Ovary (tissue), 9 donors: ENCODE results near the gene C9orf78. TPM values are rescaled to one million over a fixed set of nuclear protein-coding genes. Genes with fewer than 3 reads are reported as not detected.

ENCODE experiments used
- DNase-seq, 5 donors: peaks; one replicate each; pipeline ENCODE4 v3.0.0-alpha.2; 2019 to 2020
- H3K27ac ChIP-seq, 2 donors: fragments of 200-600 bp; one replicate each; pipeline versions ENCODE4 v1.5.1 to v1.8.0; 2019 to 2022
- H3K27me3 ChIP-seq: fragments of 200-600 bp; one replicate; pipeline ENCODE4 v1.8.0; 2022
- H3K36me3 ChIP-seq: fragments of 200-600 bp; sonication (generic); one replicate; pipeline ENCODE4 v1.5.1; 2019
- H3K4me1 ChIP-seq: one replicate; pipeline ENCODE4 v1.8.1; 2013; ENCODE audit warnings: mild to moderate bottlenecking, moderate library complexity; ENCODE audit not compliant: insufficient read depth
- H3K4me3 ChIP-seq: fragments of 200-600 bp; sonication (generic); one replicate; pipeline ENCODE4 v1.5.1; 2017
- H3K9me3 ChIP-seq, 2 donors: fragments of 200-600 bp in 1 of 2; sonication (generic) in 1 of 2; one replicate each; pipeline versions ENCODE4 v1.5.1 to v1.8.1; 2013 to 2019; ENCODE audit warnings: mild to moderate bottlenecking in 1 of 2, moderate library complexity in 1 of 2
- EP300 ChIP-seq: sonication (generic); formaldehyde crosslinking; IDR thresholded peaks from one replicate; pipeline ENCODE4 v1.6.1; 2017; ENCODE audit warnings: antibody characterized with exemption
- POLR2A ChIP-seq: fragments of 450-650 bp; IDR thresholded peaks from one replicate; pipeline ENCODE4 v1.6.1; 2017; ENCODE audit warnings: antibody characterized with exemption, mild to moderate bottlenecking, moderate library complexity
- WGBS, 3 donors: extraction: QIAGEN DNeasy Blood & Tissue Kit in 1 of 3; methylation state at CpG; one replicate each; pipeline versions ENCODE4 v1.1.5 to v1.1.7; 2013 to 2017; 5-methylcytosine and 5-hydroxymethylcytosine counted together
- intact Hi-C, 4 donors: fragments of 100-400 bp; cut with DNase I; formaldehyde crosslinking; loops; one replicate each; pipeline versions ENCODE4 v1.11.0 to v1.15.1; 2022 to 2023
- polyA plus RNA-seq, 2 donors: library from polyadenylated mRNA; stranded (reverse); fragments of 200-250 nt in 1 of 2; fragments of 350-450 nt in 1 of 2; fragmentation: Illumina TruSeq in 1 of 2; extraction: RNeasy Lipid Tissue Mini Kit (QIAGEN cat#74804) in 1 of 2; gene quantifications; one replicate each; pipeline ENCODE4 v1.2.3, GENCODE V29; 2013 to 2014
- total RNA-seq, 7 donors: library from RNA; depleted of rRNA in 2 of 7; stranded (reverse); fragments of >200 nt in 2 of 7; fragmentation: NEBNext Ultra II Directional in 3 of 7; extraction: Animal tissue kit (Norgen Biotek cat#: 25700) in 3 of 7; gene quantifications; one replicate each; pipeline versions ENCODE4 v1.1.0 to v1.2.4, GENCODE V29; 2016 to 2023
- TF ChIP-seq, protein P1 (sequence below), 3 donors: fragments of 450-650 bp in 2 of 3; fragments of 200-600 bp in 1 of 3; IDR thresholded peaks; one replicate each; pipeline versions ENCODE4 v1.5.1 to v1.8.0; 2016 to 2022; ENCODE audit warnings: antibody characterized with exemption in 3 of 3, mild to moderate bottlenecking in 1 of 3
- donor health status: DM: no; HTN: no; CAD: no; lungs with moderate emphysema.
- donor health status: DM: no; HTN: no; CAD: no.
- donor health status: Bipolar disorder and iron deficiency.
- donor health status: DM: yes; HTN: yes; CAD: no.
- donor health status: DM: no; HTN: no; CAD: no.
- donor health status: DM: yes; HTN: yes; CAD: no.

C9orf78 gene
- total and polyA plus RNA-seq, 9 donors: 34.1 to 130 (median 38.3) TPM

DNA sequence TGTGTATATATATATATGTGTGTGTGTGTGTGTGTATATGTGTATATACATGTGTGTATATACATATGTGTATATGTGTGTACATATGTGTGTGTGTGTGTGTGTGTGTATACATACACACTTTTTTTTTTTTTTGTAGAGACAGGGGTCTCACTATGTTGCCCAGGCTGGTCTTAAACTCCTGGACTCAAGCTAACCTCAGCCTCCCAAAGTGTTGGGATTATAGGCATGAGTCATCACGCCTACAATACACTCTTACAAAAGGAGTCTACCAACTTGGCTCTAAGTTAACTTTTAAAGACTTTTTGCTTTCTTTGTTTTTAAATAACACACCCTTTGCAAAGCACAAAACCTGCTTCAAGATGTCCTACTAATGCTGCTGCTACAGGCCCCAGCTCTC lies 2.1 kb downstream of the C9orf78 start:
- no peaks in the 10 kb centered on the region for H3K36me3 ChIP-seq
- no peaks in the 10 kb centered on the region for H3K9me3 ChIP-seq
- TF ChIP-seq EP300: no peak
- no peak for TF ChIP-seq POLR2A
- TF ChIP-seq, protein P1, sequence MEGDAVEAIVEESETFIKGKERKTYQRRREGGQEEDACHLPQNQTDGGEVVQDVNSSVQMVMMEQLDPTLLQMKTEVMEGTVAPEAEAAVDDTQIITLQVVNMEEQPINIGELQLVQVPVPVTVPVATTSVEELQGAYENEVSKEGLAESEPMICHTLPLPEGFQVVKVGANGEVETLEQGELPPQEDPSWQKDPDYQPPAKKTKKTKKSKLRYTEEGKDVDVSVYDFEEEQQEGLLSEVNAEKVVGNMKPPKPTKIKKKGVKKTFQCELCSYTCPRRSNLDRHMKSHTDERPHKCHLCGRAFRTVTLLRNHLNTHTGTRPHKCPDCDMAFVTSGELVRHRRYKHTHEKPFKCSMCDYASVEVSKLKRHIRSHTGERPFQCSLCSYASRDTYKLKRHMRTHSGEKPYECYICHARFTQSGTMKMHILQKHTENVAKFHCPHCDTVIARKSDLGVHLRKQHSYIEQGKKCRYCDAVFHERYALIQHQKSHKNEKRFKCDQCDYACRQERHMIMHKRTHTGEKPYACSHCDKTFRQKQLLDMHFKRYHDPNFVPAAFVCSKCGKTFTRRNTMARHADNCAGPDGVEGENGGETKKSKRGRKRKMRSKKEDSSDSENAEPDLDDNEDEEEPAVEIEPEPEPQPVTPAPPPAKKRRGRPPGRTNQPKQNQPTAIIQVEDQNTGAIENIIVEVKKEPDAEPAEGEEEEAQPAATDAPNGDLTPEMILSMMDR (IDR thresholded peaks at IDR 0.05): no peak
- H3K4me3 ChIP-seq: no peak overlapping the region
- 85 to 100% (median 94%) methylated on average over 1 of the region's 1 CpG for WGBS, 3 donors
- H3K27ac ChIP-seq: no peak overlapping the region
- H3K27me3 ChIP-seq: no peaks in the 10 kb centered on the region
- no peak for DNase-seq
- intact Hi-C loops: no loop called here
- peaks cover 9% of the 10 kb centered on the region for H3K4me1 ChIP-seq

DNA sequence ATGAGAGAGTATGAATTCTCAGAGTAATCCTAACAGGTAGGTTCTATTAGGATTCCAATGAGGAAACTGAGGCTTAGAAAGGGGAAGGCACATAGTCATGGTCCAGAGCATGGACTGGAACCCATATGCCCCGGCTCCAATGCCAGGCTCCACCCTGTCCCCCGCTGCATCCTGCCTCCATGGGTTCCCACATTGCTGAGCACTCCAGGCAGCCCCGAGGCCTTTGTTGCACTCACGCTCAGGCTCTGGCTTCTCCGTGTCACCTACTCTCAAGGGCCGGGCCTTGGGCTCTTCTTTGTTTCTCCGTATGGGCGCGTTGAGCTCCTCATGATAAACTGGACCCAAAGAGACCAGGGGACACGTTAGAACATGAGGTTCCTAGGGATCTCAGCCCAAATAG lies 6.1 kb downstream of the C9orf78 start:
- Histone ChIP-seq H3K4me1 (no peaks in the 10 kb centered on the region), H3K9me3 (no peaks in the 10 kb centered on the region), H3K36me3 (no peaks in the 10 kb centered on the region), H3K27ac (no peak overlapping the region), H3K4me3 (no peak overlapping the region), H3K27me3 (no peaks in the 10 kb centered on the region)
- DNase-seq: no peak
- intact Hi-C loops: no loop called here
- TF ChIP-seq EP300: no peak
- TF ChIP-seq POLR2A: no peak
- TF ChIP-seq, protein P1 (IDR thresholded peaks at IDR 0.05): no peak
- 89 to 92% (median 90%) methylated on average over 10 of the region's 10 CpGs for WGBS, 3 donors

DNA sequence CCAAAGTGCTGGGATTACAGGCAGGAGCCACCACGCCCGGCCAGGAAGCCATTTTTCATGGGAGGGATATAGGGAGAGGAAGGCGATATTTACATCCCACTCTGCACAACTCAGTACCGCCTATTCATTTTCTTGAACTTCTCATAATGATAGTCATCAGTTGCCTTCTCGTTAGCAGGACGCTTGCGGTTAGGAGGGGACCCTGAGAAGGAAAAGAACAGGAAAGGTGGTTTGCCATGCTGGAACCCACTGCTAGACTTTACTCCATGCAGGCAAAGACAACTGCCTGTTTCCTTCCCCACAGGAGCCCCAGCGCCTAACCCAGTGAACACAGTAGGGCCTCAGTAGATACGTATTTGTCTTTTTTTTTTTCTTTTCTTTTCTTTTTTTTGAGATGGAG lies 7.0 kb downstream of the C9orf78 start:
- Histone ChIP-seq H3K27me3 (no peaks in the 10 kb centered on the region), H3K36me3 (no peaks in the 10 kb centered on the region), H3K4me3 (no peak overlapping the region), H3K4me1 (peaks cover 2% of the 10 kb centered on the region), H3K9me3 (no peaks in the 10 kb centered on the region), H3K27ac (no peak overlapping the region)
- no peak for DNase-seq
- intact Hi-C loops: no loop called here
- TF ChIP-seq, protein P1 (IDR thresholded peaks at IDR 0.05): no peak
- TF ChIP-seq POLR2A (no peak), EP300 (no peak)
- 88 to 89% (median 88%) methylated on average over 9 of the region's 9 CpGs for WGBS, 3 donors

DNA sequence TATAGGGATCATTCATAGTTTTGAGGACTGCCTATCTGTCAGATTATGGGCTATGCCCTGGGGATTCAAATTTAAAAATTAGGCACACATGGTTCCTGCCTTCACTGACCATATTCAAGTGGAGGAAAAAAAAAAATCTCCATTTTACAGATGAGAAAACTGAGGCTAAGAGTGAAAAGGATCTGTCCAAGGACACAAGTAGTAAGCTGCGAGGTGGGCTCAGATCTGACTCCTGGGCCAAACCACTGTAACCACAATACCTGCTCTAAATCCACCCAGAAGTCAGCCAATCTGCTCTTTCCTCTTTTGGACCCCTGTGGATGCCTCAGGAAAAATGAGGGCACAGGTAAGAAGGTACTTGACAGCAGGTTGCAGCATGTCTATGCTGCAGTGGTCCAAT lies 8.3 kb downstream of the C9orf78 start:
- no peaks in the 10 kb centered on the region for H3K36me3 ChIP-seq
- peaks cover 4% of the 10 kb centered on the region for H3K4me1 ChIP-seq
- TF ChIP-seq, protein P1 (IDR thresholded peaks at IDR 0.05): no peak
- TF ChIP-seq EP300: no peak
- TF ChIP-seq POLR2A: no peak
- intact Hi-C loops: no loop called here
- H3K27ac ChIP-seq: no peak overlapping the region
- no peak for DNase-seq
- no peaks in the 10 kb centered on the region for H3K9me3 ChIP-seq
- H3K4me3 ChIP-seq: no peak overlapping the region
- H3K27me3 ChIP-seq: no peaks in the 10 kb centered on the region
- WGBS, 3 donors: 86 to 93% (median 91%) methylated on average over 1 of the region's 1 CpG

DNA sequence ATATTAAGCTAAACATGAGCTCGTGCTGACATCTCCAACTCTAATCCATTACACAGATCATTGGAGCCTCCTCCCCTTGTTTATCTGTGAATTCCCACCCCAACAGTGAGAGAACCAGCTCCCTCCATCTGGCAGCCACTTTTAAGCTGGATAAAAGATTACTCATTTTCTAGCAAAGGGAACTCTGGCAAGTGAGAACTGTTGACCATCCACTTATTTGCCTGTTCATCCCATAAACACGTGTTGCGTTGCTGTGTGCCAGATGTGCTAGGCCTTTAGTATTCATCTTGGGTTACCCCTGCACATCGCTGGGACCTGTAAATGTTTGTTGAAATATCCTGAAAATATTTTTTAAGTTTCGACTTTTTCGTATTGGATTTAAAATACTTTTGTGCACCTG lies 8.7 kb downstream of the C9orf78 start:
- 60 to 72% (median 67%) methylated on average over 6 of the region's 6 CpGs for WGBS, 3 donors
- no peak for DNase-seq
- no peaks in the 10 kb centered on the region for H3K27me3 ChIP-seq
- no peak overlapping the region for H3K27ac ChIP-seq
- TF ChIP-seq, protein P1 (IDR thresholded peaks at IDR 0.05): no peak
- TF ChIP-seq EP300 (no peak), POLR2A (no peak)
- no peaks in the 10 kb centered on the region for H3K9me3 ChIP-seq
- intact Hi-C loops: no loop called here
- H3K4me1 ChIP-seq: peaks cover 4% of the 10 kb centered on the region
- no peak overlapping the region for H3K4me3 ChIP-seq
- H3K36me3 ChIP-seq: no peaks in the 10 kb centered on the region
